Medulla oblongata (tissue), 1 donor: Measurements from ENCODE around the gene SLC43A1.
A peak's percentile ranks its signal among the peaks of the same experiment; 100 is the strongest.

Source experiments
- DNase-seq: peaks from one replicate; pipeline ENCODE4 v3.0.0-alpha.2; 2015; ENCODE audit errors: extremely low spot score

SLC43A1 gene

GRCh38 chr11:57479021-57479663, 36.4 kb downstream of the SLC43A1 start:
- no peak for DNase-seq

GRCh38 chr11:57477507-57478189, 37.9 kb downstream of the SLC43A1 start:
- DNase-seq, result no peak

- DNase-seq, result peak; percentile 28
These were observed 38.6 kb downstream of the SLC43A1 start for GRCh38 chr11:57476757-57477506.

- no peak for DNase-seq
These were observed 39.3 kb downstream of the SLC43A1 start for GRCh38 chr11:57476047-57476756.

- no peak for DNase-seq
These were observed 39.8 kb downstream of the SLC43A1 start for GRCh38 chr11:57475671-57476046.

GRCh38 chr11:57475191-57475590, 40.3 kb downstream of the SLC43A1 start:
- no peak for DNase-seq

GRCh38 chr11:57474803-57475115, 40.7 kb downstream of the SLC43A1 start:
- DNase-seq, result no peak

- DNase-seq, result no peak
These were observed 41.3 kb downstream of the SLC43A1 start for GRCh38 chr11:57474017-57474802.

GRCh38 chr11:57473285-57473841, 42.1 kb downstream of the SLC43A1 start:
- DNase-seq, result no peak

GRCh38 chr11:57471496-57471895, 44.0 kb downstream of the SLC43A1 start:
- DNase-seq, result no peak

- DNase-seq, result no peak
These were observed 46.2 kb downstream of the SLC43A1 start for GRCh38 chr11:57469268-57469667.

GRCh38 chr11:57468276-57468675, 47.2 kb downstream of the SLC43A1 start:
- no peak for DNase-seq

- no peak for DNase-seq
These were observed 47.9 kb downstream of the SLC43A1 start for GRCh38 chr11:57467508-57468157.

- no peak for DNase-seq
These were observed 48.8 kb downstream of the SLC43A1 start for GRCh38 chr11:57466680-57467079.

- no peak for DNase-seq
These were observed 50.8 kb downstream of the SLC43A1 start for GRCh38 chr11:57464539-57465181.

- no peak for DNase-seq
These were observed 51.6 kb downstream of the SLC43A1 start for GRCh38 chr11:57463671-57464538.

GRCh38 chr11:57462597-57462996, 52.9 kb downstream of the SLC43A1 start:
- no peak for DNase-seq

- no peak for DNase-seq
These were observed 53.5 kb downstream of the SLC43A1 start for GRCh38 chr11:57461841-57462489.
